ENCODE measurements around the gene OLFML1. TPM values are rescaled to one million over a fixed set of nuclear protein-coding genes. Genes with fewer than 3 reads are reported as not detected.

OLFML1 gene
- total and polyA plus RNA-seq, 8 donors, result 28.8 to 63.4 (median 45.3) TPM

GRCh38 chr11:7544021-7544420, 58.7 kb downstream of the OLFML1 start:
- TF ChIP-seq, protein P1, sequence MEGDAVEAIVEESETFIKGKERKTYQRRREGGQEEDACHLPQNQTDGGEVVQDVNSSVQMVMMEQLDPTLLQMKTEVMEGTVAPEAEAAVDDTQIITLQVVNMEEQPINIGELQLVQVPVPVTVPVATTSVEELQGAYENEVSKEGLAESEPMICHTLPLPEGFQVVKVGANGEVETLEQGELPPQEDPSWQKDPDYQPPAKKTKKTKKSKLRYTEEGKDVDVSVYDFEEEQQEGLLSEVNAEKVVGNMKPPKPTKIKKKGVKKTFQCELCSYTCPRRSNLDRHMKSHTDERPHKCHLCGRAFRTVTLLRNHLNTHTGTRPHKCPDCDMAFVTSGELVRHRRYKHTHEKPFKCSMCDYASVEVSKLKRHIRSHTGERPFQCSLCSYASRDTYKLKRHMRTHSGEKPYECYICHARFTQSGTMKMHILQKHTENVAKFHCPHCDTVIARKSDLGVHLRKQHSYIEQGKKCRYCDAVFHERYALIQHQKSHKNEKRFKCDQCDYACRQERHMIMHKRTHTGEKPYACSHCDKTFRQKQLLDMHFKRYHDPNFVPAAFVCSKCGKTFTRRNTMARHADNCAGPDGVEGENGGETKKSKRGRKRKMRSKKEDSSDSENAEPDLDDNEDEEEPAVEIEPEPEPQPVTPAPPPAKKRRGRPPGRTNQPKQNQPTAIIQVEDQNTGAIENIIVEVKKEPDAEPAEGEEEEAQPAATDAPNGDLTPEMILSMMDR (IDR thresholded peaks at IDR 0.05), result no peak
- no peaks in the 10 kb centered on the region for H3K36me3 ChIP-seq
- H3K9me3 ChIP-seq, result no peaks in the 10 kb centered on the region
- no peak for DNase-seq
- H3K4me1 ChIP-seq, result no peaks in the 10 kb centered on the region
- intact Hi-C loops (cut with DNase I), result no loop called here
- ATAC-seq, result no peak
- H3K27ac ChIP-seq, result no peak overlapping the region
- H3K27me3 ChIP-seq, result no peaks in the 10 kb centered on the region
- no peak overlapping the region for H3K4me3 ChIP-seq

- intact Hi-C loops (cut with DNase I), result no loop called here
- ATAC-seq, result no peak
- Histone ChIP-seq H3K27me3 (no peaks in the 10 kb centered on the region), H3K4me3 (no peak overlapping the region), H3K4me1 (no peaks in the 10 kb centered on the region), H3K36me3 (no peaks in the 10 kb centered on the region), H3K27ac (no peak overlapping the region), H3K9me3 (no peaks in the 10 kb centered on the region)
- no peak for DNase-seq
- TF ChIP-seq, protein P1 (IDR thresholded peaks at IDR 0.05), result no peak
Observed at GRCh38 chr11:7545611-7546010, 60.3 kb downstream of the OLFML1 start.

DNA sequence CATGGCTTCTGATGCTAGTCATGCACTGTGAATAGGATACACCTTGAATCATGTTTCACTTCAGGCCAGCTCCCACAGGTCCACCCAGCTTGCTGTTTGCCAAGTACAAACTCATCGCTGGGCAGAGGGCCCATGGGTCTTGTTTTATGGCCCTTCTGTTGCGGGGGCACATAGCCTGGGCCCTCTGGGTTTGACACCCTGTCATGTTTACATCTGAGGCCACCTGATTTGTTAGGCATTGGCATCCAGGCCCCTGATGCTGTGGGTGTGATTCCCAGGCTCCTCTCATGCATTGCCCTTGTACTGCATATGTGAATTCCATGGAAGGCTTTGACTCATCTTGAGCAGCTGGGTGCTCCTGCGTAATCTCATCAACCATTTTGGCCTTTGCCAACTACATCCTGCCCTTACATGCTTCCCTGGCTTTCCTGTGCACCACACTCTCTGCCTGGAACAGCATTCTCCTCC, 61.1 kb downstream of the OLFML1 start:
- Histone ChIP-seq H3K27me3 (no peaks in the 10 kb centered on the region), H3K9me3 (no peaks in the 10 kb centered on the region), H3K36me3 (no peaks in the 10 kb centered on the region), H3K4me1 (no peaks in the 10 kb centered on the region), H3K27ac (no peak overlapping the region), H3K4me3 (no peak overlapping the region)
- intact Hi-C loops (cut with DNase I), result no loop called here
- ATAC-seq, result no peak
- TF ChIP-seq, protein P1 (IDR thresholded peaks at IDR 0.05), result no peak
- no peak for DNase-seq

GRCh38 chr11:7547687-7548086, 62.4 kb downstream of the OLFML1 start:
- DNase-seq (no peak), ATAC-seq (no peak)
- H3K9me3 ChIP-seq, result no peaks in the 10 kb centered on the region
- H3K4me3 ChIP-seq, result no peak overlapping the region
- H3K27ac ChIP-seq, result no peak overlapping the region
- no peaks in the 10 kb centered on the region for H3K4me1 ChIP-seq
- intact Hi-C loops (cut with DNase I), result no loop called here
- H3K36me3 ChIP-seq, result no peaks in the 10 kb centered on the region
- H3K27me3 ChIP-seq, result no peaks in the 10 kb centered on the region
- TF ChIP-seq, protein P1 (IDR thresholded peaks at IDR 0.05), result no peak

DNA sequence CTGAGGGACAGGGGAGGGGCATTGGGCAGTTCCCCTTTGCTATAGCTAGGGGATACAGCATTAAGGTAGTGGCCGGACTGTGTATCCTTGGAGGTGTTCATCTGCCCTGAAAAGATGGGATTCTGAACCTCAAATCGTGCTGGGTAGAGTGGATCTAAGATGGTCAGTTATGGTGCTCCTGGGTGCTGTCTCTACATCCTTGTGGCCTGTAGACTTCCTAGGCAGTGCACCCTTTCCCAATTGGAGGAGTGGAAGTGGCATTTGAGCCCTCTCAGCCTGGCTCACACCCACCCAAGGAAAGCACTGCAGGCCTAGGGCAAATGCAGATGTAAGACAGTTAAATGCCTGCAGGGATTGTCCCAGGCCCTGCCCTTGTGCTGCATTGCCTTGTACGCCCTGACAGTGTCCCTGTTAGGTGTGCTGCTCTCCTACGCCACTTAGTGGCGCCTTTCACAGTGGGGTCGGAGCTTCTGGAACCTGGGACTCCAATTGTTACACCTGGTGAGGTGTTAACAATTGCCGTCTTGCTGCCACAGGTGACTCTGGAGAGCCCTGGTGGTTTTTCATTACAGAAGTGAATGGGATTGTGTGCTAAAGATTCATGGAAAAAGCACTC, 63.5 kb downstream of the OLFML1 start:
- Histone ChIP-seq H3K4me1 (no peaks in the 10 kb centered on the region), H3K36me3 (no peaks in the 10 kb centered on the region), H3K4me3 (no peak overlapping the region), H3K9me3 (no peaks in the 10 kb centered on the region), H3K27ac (no peak overlapping the region), H3K27me3 (no peaks in the 10 kb centered on the region)
- TF ChIP-seq, protein P1 (IDR thresholded peaks at IDR 0.05), result peak in 1 of 2 donors; percentile 22
- peak; percentile 80 for ATAC-seq
- intact Hi-C loops (cut with DNase I), result no loop called here
- DNase-seq, result no peak

All from left lung (tissue), 10 donors.